SK-N-SH (cell line): ENCODE measurements around the gene ARHGDIG. TPM values are rescaled to one million over a fixed set of nuclear protein-coding genes. Genes with fewer than 3 reads are reported as not detected.

Source experiments
- CTCF ChIA-PET: fragments of 300-600, 350-600 bp; formaldehyde crosslinking; extraction: SDS; loops from one replicate; lab custom pipeline; 2021; lab: Yijun Ruan, JAX
- POLR2A ChIA-PET: fragments of 350-600 bp; sonication (Branson Sonifier 250); formaldehyde crosslinking; extraction: SDS; loops from one replicate; lab custom pipeline; 2020; ENCODE audit warnings: antibody characterized with exemption, inconsistent platforms; lab: Yijun Ruan, JAX
- DNase-seq: peaks from one replicate; pipeline ENCODE4 v3.0.0; 2012
- H2AFZ ChIP-seq: fragments of 200-600 bp; sonication (generic); 2 replicates; pipeline ENCODE4 v1.8.1; 2016; ENCODE audit warnings: antibody characterized with exemption, mild to moderate bottlenecking, low read depth
- H3F3A ChIP-seq: fragments of 200-600 bp; sonication (generic); replicated peaks from 2 replicates; pipeline ENCODE3; 2016; ENCODE audit warnings: antibody characterized with exemption, mild to moderate bottlenecking; ENCODE audit not compliant: insufficient read depth
- H3K27ac ChIP-seq, 2 experiments: fragments of 200-500 bp in 1 of 2; fragments of 200-600 bp in 1 of 2; sonication (Bioruptor generic) in 1 of 2; sonication (generic), shearing (Covaris generic) in 1 of 2; 2 replicates each; pipeline versions ENCODE4 v1.5.1 to v1.6.1; 2014 to 2016; ENCODE audit warnings: low read depth in 2 of 2, inconsistent platforms in 1 of 2, low read length in 1 of 2, mild to moderate bottlenecking in 1 of 2, mixed read lengths in 1 of 2
- H3K27me3 ChIP-seq: fragments of 200-600 bp; sonication (generic), shearing (Covaris generic); 2 replicates; pipeline ENCODE4 v1.6.1; 2016; ENCODE audit warnings: mixed run types; ENCODE audit not compliant: insufficient read depth
- H3K36me3 ChIP-seq, 2 experiments: fragments of 200-500 bp in 1 of 2; fragments of 200-600 bp in 1 of 2; sonication (Bioruptor generic) in 1 of 2; sonication (generic) in 1 of 2; replicated peaks in 1 of 2; 2 replicates each; pipeline versions ENCODE3 to v1.5.1; 2014 to 2016; ENCODE audit warnings: low read length in 1 of 2, mild to moderate bottlenecking in 1 of 2; ENCODE audit not compliant: insufficient read depth in 2 of 2, control insufficient read depth in 1 of 2
- H3K4me1 ChIP-seq, 2 experiments: fragments of 200-500 bp in 1 of 2; fragments of 200-600 bp in 1 of 2; sonication (Bioruptor generic) in 1 of 2; sonication (generic), shearing (Covaris generic) in 1 of 2; 2 replicates each; pipeline versions ENCODE4 v1.5.1 to v1.6.1; 2014 to 2016; ENCODE audit warnings: low read depth in 1 of 2, low read length in 1 of 2, mixed run types in 1 of 2; ENCODE audit not compliant: insufficient read depth in 2 of 2, control insufficient read depth in 1 of 2
- H3K4me2 ChIP-seq: fragments of 200-600 bp; sonication (generic), shearing (Covaris generic); 2 replicates; pipeline ENCODE4 v1.6.1; 2017; ENCODE audit warnings: mixed run types
- H3K4me3 ChIP-seq, 2 experiments: fragments of 200-500 bp in 1 of 2; fragments of 200-600 bp in 1 of 2; sonication (Bioruptor generic) in 1 of 2; sonication (generic), shearing (Covaris generic) in 1 of 2; 2 replicates each; pipeline versions ENCODE4 v1.5.1 to v1.8.1; 2014 to 2016; ENCODE audit warnings: low read depth in 2 of 2, inconsistent platforms in 1 of 2, low read length in 1 of 2, mild to moderate bottlenecking in 1 of 2, mixed read lengths in 1 of 2, moderate library complexity in 1 of 2
- H3K79me2 ChIP-seq: fragments of 200-600 bp; sonication (generic); 2 replicates; pipeline ENCODE4 v1.8.1; 2017; ENCODE audit warnings: mild to moderate bottlenecking; ENCODE audit not compliant: insufficient read depth
- H3K9ac ChIP-seq: fragments of 200-600 bp; sonication (generic); 2 replicates; pipeline ENCODE4 v1.6.1; 2017; ENCODE audit warnings: mixed run types
- H3K9me2 ChIP-seq: fragments of 200-600 bp; sonication (generic); 2 replicates; pipeline ENCODE4 v1.6.1; 2017; ENCODE audit warnings: mixed run types
- H3K9me3 ChIP-seq: fragments of 200-600 bp; sonication (generic); 2 replicates; pipeline ENCODE4 v1.6.1; 2017; ENCODE audit warnings: mixed run types, mild to moderate bottlenecking, moderate library complexity
- H4K20me1 ChIP-seq: fragments of 200-600 bp; sonication (generic); 2 replicates; pipeline ENCODE4 v1.6.1; 2017; ENCODE audit warnings: mild to moderate bottlenecking, mixed run types; ENCODE audit not compliant: insufficient read depth
- FOSL2 ChIP-seq: IDR thresholded peaks from 2 replicates; pipeline ENCODE4 v1.4.0; 2012; ENCODE audit warnings: low read depth, mild to moderate bottlenecking, moderate library complexity, borderline replicate concordance
- JUND ChIP-seq: IDR thresholded peaks from 2 replicates; pipeline ENCODE4 v1.4.0; 2012
- NFIC ChIP-seq: IDR thresholded peaks from 2 replicates; pipeline ENCODE4 v1.4.0; 2012; ENCODE audit warnings: borderline replicate concordance
- PBX3 ChIP-seq: IDR thresholded peaks from 2 replicates; pipeline ENCODE4; 2012
- TEAD4 ChIP-seq: IDR thresholded peaks from 2 replicates; pipeline ENCODE4 v1.4.0; 2012; ENCODE audit warnings: mild to moderate bottlenecking, borderline replicate concordance; ENCODE audit not compliant: insufficient read depth
- YY1 ChIP-seq: IDR thresholded peaks from 2 replicates; pipeline ENCODE4 v1.4.0; 2012; ENCODE audit warnings: low read depth, mild to moderate bottlenecking
- WGBS: methylation state at CpG from one replicate; pipeline ENCODE4 v1.1.6; 2017; ENCODE audit warnings: low lambda C conversion rate; 5-methylcytosine and 5-hydroxymethylcytosine counted together
- polyA plus RNA-seq, 3 experiments: library from polyadenylated mRNA; depleted of rRNA; stranded (reverse); fragments of >200 nt; gene quantifications; 2 replicates each; pipeline ENCODE4 v1.2.3, GENCODE V29; 2012
- TF ChIP-seq, protein P1 (sequence below): IDR thresholded peaks from 2 replicates; pipeline ENCODE4 v1.6.1; 2012; ENCODE audit warnings: mild to moderate bottlenecking, low read depth, low read length, moderate library complexity
- TF ChIP-seq, protein P2 (sequence below): fragments of 150-350 bp; IDR thresholded peaks from 2 replicates; pipeline ENCODE4 v1.6.1; 2016; ENCODE audit warnings: mild to moderate bottlenecking, low read depth, low read length
- TF ChIP-seq, protein P3 (sequence below): IDR thresholded peaks from 2 replicates; pipeline ENCODE4 v1.4.0; 2012; ENCODE audit warnings: low read depth, borderline replicate concordance

Gene ARHGDIG
- polyA plus RNA-seq, 1 of the 3 experiments (the other 2 are of a cell fraction): 4.8 TPM

DNA sequence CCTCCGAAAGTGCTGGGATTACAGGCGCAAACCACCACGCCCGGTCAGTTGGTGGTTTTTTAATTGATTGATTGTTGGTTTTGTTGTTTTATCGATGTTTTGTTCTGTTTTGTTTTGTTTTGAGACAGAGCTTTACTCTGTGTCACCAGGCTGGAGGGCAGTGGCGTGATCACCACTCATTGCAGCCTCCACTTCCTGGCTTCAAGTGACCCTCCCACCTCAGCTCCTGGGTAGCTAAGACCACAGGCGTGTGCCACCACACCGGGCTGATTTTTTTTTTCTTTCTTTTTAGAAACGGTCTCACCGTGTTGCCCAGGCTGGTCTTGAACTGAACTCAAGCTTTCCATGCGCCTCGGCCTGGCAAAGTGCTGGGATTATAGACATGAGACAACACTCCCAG, 33.4 kb upstream of the ARHGDIG start:
- no peaks in the 10 kb centered on the region for H3F3A ChIP-seq
- peaks cover 14% of the 10 kb centered on the region for H3K79me2 ChIP-seq
- no peaks in the 10 kb centered on the region for H3K9me3 ChIP-seq
- no peak overlapping the region for H3K9ac ChIP-seq
- no peak for TF ChIP-seq NFIC
- H3K4me3 ChIP-seq: no peak overlapping the region
- no peak overlapping the region for H3K4me2 ChIP-seq
- H2AFZ ChIP-seq: no peak overlapping the region
- H3K9me2 ChIP-seq: no peaks in the 10 kb centered on the region
- H3K4me1 ChIP-seq: no peaks in the 10 kb centered on the region
- no peak for DNase-seq
- no peaks in the 10 kb centered on the region for H3K36me3 ChIP-seq
- ChIA-PET CTCF (no interaction called here), POLR2A (no interaction called here)
- no peaks in the 10 kb centered on the region for H4K20me1 ChIP-seq
- H3K27ac ChIP-seq: no peak overlapping the region
- 96% methylated on average over 12 of the region's 12 CpGs for WGBS
- no peaks in the 10 kb centered on the region for H3K27me3 ChIP-seq

DNA sequence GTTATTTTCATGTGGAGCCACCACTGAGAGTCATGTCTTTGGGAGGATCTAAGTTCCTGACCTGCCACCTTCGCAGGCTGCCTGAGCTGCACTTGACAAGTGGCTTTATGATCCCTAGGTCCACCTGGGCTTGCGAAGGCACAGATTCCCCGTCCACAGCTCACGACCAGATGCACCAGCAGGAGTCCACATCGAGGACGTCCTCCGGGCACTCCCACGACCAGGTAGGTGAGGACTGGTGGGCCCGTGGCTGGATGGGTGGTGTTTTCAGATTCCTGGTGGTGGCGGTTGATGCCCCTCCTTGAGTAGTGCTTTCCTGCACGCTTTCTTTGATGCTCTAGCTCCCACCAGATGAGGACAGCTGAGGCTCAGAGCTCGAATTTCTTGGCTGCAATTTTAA, 31.0 kb upstream of the ARHGDIG start:
- Histone ChIP-seq H3K4me2 (no peak overlapping the region), H3K27me3 (no peaks in the 10 kb centered on the region), H3K4me3 (no peak overlapping the region), H3K9me3 (no peaks in the 10 kb centered on the region), H2AFZ (no peak overlapping the region), H4K20me1 (no peaks in the 10 kb centered on the region), H3K79me2 (peaks cover 9% of the 10 kb centered on the region; the same call in 1 of the 2 replicates), H3K27ac (no peak overlapping the region), H3K9me2 (no peaks in the 10 kb centered on the region), H3K4me1 (no peaks in the 10 kb centered on the region; a peak in 1 of 4 replicates), H3K9ac (no peak overlapping the region), H3K36me3 (peaks cover 4 to 9% of the 10 kb centered on the region in 2 experiments), H3F3A (no peaks in the 10 kb centered on the region)
- ChIA-PET CTCF (interaction anchor here (0.7 to 1.8 kb wide), 3 partner anchors 10 to 153 kb away, joined by 3 to 6 read pairs (median 4); no protein-coding TSS in a partner anchor), POLR2A (no interaction called here)
- DNase-seq: no peak
- 86% methylated on average over 6 of the region's 12 CpGs for WGBS
- TF ChIP-seq YY1 (no peak), TEAD4 (no peak)
- TF ChIP-seq, protein P1, sequence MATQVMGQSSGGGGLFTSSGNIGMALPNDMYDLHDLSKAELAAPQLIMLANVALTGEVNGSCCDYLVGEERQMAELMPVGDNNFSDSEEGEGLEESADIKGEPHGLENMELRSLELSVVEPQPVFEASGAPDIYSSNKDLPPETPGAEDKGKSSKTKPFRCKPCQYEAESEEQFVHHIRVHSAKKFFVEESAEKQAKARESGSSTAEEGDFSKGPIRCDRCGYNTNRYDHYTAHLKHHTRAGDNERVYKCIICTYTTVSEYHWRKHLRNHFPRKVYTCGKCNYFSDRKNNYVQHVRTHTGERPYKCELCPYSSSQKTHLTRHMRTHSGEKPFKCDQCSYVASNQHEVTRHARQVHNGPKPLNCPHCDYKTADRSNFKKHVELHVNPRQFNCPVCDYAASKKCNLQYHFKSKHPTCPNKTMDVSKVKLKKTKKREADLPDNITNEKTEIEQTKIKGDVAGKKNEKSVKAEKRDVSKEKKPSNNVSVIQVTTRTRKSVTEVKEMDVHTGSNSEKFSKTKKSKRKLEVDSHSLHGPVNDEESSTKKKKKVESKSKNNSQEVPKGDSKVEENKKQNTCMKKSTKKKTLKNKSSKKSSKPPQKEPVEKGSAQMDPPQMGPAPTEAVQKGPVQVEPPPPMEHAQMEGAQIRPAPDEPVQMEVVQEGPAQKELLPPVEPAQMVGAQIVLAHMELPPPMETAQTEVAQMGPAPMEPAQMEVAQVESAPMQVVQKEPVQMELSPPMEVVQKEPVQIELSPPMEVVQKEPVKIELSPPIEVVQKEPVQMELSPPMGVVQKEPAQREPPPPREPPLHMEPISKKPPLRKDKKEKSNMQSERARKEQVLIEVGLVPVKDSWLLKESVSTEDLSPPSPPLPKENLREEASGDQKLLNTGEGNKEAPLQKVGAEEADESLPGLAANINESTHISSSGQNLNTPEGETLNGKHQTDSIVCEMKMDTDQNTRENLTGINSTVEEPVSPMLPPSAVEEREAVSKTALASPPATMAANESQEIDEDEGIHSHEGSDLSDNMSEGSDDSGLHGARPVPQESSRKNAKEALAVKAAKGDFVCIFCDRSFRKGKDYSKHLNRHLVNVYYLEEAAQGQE: no peak

DNA sequence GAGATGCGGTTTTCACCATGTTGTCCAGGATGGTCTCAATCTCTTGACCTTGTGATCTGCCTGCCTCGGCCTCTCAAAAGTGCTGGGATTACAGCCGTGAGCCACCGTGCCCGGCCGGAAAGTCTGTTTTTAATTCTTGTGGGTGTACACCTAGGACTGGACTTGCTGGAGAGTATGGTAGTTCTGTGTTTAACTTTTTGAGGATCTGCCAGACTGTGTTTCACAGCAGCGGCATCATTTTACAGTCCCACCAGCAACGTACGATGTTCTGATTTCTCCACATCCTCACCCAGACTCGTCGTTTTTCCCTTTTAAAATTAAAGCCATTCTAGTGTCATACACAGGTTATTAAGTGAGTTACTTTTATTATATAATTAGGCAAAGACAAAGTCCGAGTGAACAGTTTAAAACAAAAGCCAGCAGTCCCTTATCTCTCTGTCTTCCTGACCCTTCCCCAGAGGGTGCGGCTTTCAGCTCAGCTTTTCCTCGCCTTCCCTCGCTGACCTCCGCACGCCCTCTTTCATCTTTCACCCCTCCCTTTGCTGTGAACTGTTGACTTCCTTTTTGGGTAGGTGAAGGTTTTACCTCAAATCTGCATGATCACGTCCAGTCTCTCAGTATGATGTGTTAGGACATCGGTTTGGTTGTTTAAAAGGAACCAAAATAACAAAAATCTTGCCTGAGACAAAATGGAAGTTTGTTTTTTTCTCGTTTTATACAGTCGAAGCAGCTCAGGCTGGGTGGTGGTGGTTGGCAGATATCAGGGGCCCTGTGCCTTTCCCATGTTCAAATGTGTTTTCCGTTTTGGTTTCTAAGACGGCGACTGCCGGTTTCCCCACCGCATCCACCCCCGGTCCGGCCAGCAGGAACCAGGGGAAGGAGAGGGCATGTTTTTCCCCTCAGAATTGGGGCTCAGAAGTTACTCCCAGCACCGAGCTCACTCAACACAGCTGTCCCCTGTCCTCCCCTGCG, 27.7 kb upstream of the ARHGDIG start:
- Histone ChIP-seq H3K4me2 (no peak overlapping the region), H3K4me3 (no peak overlapping the region), H3K27ac (no peak overlapping the region), H3K36me3 (peaks cover 11 to 13% of the 10 kb centered on the region in 2 experiments), H3K27me3 (no peaks in the 10 kb centered on the region), H4K20me1 (no peaks in the 10 kb centered on the region), H3K79me2 (no peaks in the 10 kb centered on the region), H3K9me3 (no peaks in the 10 kb centered on the region), H2AFZ (no peak overlapping the region), H3K9ac (no peak overlapping the region), H3K9me2 (no peaks in the 10 kb centered on the region), H3K4me1 (no peaks in the 10 kb centered on the region; a peak in 1 of 4 replicates), H3F3A (no peaks in the 10 kb centered on the region)
- DNase-seq: no peak
- POLR2A ChIA-PET: no interaction called here
- 90% methylated on average over 29 of the region's 30 CpGs for WGBS
- CTCF ChIA-PET: interaction anchor here (0.8 to 2.6 kb wide), 4 partner anchors 8 to 109 kb away, joined by 3 to 5 read pairs (median 3); no protein-coding TSS in a partner anchor
- TF ChIP-seq, protein P2, sequence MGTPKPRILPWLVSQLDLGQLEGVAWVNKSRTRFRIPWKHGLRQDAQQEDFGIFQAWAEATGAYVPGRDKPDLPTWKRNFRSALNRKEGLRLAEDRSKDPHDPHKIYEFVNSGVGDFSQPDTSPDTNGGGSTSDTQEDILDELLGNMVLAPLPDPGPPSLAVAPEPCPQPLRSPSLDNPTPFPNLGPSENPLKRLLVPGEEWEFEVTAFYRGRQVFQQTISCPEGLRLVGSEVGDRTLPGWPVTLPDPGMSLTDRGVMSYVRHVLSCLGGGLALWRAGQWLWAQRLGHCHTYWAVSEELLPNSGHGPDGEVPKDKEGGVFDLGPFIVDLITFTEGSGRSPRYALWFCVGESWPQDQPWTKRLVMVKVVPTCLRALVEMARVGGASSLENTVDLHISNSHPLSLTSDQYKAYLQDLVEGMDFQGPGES: no peak
- TF ChIP-seq JUND: no peak
- TF ChIP-seq, protein P3, sequence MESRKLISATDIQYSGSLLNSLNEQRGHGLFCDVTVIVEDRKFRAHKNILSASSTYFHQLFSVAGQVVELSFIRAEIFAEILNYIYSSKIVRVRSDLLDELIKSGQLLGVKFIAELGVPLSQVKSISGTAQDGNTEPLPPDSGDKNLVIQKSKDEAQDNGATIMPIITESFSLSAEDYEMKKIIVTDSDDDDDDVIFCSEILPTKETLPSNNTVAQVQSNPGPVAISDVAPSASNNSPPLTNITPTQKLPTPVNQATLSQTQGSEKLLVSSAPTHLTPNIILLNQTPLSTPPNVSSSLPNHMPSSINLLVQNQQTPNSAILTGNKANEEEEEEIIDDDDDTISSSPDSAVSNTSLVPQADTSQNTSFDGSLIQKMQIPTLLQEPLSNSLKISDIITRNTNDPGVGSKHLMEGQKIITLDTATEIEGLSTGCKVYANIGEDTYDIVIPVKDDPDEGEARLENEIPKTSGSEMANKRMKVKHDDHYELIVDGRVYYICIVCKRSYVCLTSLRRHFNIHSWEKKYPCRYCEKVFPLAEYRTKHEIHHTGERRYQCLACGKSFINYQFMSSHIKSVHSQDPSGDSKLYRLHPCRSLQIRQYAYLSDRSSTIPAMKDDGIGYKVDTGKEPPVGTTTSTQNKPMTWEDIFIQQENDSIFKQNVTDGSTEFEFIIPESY: no peak
- no peak for TF ChIP-seq PBX3
- TF ChIP-seq FOSL2: no peak
